SJSA1 (cell line): ENCODE data around the gene CCL26. TPM values are rescaled to one million over a fixed set of nuclear protein-coding genes. Genes with fewer than 3 reads are reported as not detected.
"Not testable (repeated sequence)": the region's sequence is repeated elsewhere in the genome, so short reads cannot be mapped to it uniquely, and the experiment has no call there.

ENCODE experiments used
- DNase-seq, 2 experiments: peaks; one replicate each; pipeline ENCODE4 v3.0.0-alpha.2; 2015 to 2020; ENCODE audit warnings: low spot score in 2 of 2, low read depth in 1 of 2
- H3K27ac ChIP-seq: fragments of 250-450 bp; sonication (Bioruptor Pico); 2 replicates; pipeline ENCODE4 v1.5.1; 2020; ENCODE audit warnings: mild to moderate bottlenecking, moderate library complexity
- H3K27me3 ChIP-seq: fragments of 250-450 bp; sonication (Bioruptor Pico); replicated peaks from 2 replicates; pipeline ENCODE4 v1.5.1; 2020; ENCODE audit warnings: mild to moderate bottlenecking, moderate library complexity
- H3K36me3 ChIP-seq: fragments of 250-450 bp; sonication (Bioruptor Pico); 2 replicates; pipeline ENCODE4 v1.5.1; 2020; ENCODE audit warnings: mild to moderate bottlenecking
- H3K4me1 ChIP-seq: fragments of 250-450 bp; sonication (Bioruptor Pico); replicated peaks from 2 replicates; pipeline ENCODE4 v1.6.1; 2021; ENCODE audit warnings: mild to moderate bottlenecking
- H3K4me3 ChIP-seq: fragments of 250-450 bp; sonication (Bioruptor Pico); 2 replicates; pipeline ENCODE4 v1.5.1; 2020; ENCODE audit warnings: mild to moderate bottlenecking
- H3K9me3 ChIP-seq: fragments of 250-450 bp; sonication (Bioruptor Pico); replicated peaks from 2 replicates; pipeline ENCODE4 v1.5.1; 2020; ENCODE audit warnings: mild to moderate bottlenecking
- total RNA-seq: library from RNA; depleted of rRNA; stranded (reverse); fragments of >200 nt; shearing (Covaris generic); gene quantifications from 2 replicates; pipeline ENCODE4 v1.2.3, GENCODE V29; 2014; rRNA removed

CCL26 gene
- total RNA-seq, 1 experiment from 2014 or later, result 15.1 TPM

DNA sequence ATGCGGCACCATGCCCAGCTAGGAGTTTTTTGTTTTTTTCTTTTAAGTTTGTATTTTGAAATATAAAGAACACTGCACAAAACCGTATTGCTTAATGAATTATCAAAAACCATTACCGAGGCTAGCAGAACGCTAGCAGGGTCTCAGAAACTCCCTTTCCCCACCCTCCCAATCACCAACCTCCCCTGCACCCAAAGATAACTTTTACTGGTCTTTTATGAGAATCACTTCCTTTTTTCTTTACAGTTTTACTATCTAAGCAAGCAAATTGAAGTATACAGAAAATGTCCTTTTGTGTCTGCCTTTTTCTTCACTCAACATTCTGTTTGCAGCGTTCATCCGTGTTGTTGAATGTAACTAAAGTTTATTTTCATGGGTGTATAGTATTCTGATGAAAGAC lies 46.7 kb downstream of the CCL26 start:
- Histone ChIP-seq H3K9me3 (no peaks in the 10 kb centered on the region), H3K27ac (no peak overlapping the region), H3K4me1 (peaks cover 12% of the 10 kb centered on the region), H3K36me3 (no peaks in the 10 kb centered on the region), H3K4me3 (no peak overlapping the region), H3K27me3 (no peaks in the 10 kb centered on the region)
- no peak for DNase-seq

DNA sequence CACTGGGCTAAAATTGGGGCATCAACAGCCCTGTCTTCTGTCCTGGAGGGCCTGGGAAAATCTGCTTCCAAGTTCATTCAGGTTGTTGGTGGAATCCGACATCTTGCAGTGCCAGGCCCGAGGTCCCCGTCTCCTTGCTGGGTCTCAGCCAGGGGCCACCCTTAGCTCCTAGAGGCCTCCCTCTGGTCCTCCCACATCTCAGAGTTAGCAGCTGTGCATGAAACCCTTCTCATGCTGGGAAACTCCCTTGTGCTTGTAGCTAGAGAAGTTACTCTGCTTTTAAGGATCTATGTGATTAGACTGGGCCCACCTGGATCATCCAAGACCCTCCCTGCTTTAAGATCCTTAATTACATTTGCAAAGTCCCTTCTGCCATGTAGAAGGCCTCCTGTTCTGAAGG lies 48.6 kb downstream of the CCL26 start:
- Histone ChIP-seq H3K36me3 (no peaks in the 10 kb centered on the region; the same call in 1 of the 2 replicates), H3K27ac (no peak overlapping the region), H3K27me3 (no peaks in the 10 kb centered on the region), H3K4me3 (no peak overlapping the region), H3K9me3 (no peaks in the 10 kb centered on the region), H3K4me1 (peaks cover 11% of the 10 kb centered on the region)
- DNase-seq, result no peak

DNA sequence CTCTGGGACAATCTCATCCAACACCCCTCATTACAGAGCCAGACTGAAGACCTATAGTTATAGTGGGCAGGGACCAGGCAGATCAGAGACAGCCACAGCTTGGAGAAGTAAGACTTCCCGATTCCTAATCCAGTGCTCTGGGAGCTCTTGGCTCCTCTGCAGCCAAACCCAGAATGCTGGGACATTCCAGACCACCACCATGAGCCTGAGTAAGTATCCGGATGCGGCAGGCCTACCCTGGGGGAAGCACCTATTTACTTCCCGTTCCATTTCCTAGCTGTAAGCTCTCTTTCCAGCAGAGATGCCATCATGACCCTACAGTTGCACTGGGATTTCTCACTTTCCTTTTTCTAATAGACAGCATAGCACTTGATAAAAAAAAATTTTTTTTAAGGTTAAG lies 49.6 kb downstream of the CCL26 start:
- no peak for DNase-seq
- H3K4me3 ChIP-seq, result no peak overlapping the region
- no peaks in the 10 kb centered on the region for H3K9me3 ChIP-seq
- H3K4me1 ChIP-seq, result peaks cover under 1% of the 10 kb centered on the region
- H3K27me3 ChIP-seq, result no peaks in the 10 kb centered on the region
- no peak overlapping the region for H3K27ac ChIP-seq
- H3K36me3 ChIP-seq, result no peaks in the 10 kb centered on the region; the same call in 1 of the 2 replicates

DNA sequence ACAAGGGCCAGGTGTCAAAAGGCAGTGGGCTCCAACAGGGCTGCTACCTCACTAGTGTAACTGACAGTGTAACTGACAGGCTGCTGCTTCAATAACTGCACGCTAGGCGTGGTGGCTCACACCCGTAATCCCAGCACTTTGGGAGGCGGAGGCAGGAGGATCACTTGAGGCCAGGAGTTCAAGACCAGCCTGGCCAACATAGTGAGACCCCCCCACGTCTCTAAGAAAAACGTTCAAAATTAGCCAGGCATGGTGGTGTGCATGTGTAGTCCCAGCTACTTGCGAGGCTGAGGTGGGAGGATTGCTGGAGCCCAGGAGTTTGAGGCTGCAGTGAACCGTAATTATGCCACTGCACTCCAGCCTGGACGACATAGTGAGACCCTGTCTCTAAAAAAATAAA lies 50.1 kb downstream of the CCL26 start:
- not testable (repeated sequence) for H3K27ac ChIP-seq, H3K9me3 ChIP-seq, H3K4me3 ChIP-seq, H3K4me1 ChIP-seq, DNase-seq, H3K27me3 ChIP-seq, H3K36me3 ChIP-seq

DNA sequence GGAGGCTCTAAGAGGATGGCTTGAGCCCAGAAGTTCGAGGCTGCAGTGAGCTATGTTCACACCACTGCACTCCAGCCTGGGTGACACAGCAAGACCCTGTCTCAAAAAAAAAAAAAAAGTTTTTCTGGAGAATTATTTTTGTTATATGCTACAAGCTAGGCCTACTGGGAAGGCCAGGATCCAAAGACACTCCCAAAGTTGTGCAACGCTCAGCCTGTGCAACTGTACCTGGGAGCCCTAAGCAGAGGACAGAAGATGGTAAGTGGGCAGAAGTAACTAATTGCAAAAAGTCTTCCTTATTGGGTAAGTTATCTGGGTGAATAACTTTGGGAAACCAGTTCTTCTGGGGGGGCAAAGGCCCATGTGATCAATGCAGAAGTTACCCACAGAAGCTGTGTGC lies 50.6 kb downstream of the CCL26 start:
- Histone ChIP-seq H3K4me3 (no peak overlapping the region), H3K9me3 (no peaks in the 10 kb centered on the region), H3K4me1 (peaks cover 7% of the 10 kb centered on the region), H3K27ac (no peak overlapping the region), H3K27me3 (no peaks in the 10 kb centered on the region), H3K36me3 (no peaks in the 10 kb centered on the region; the same call in 1 of the 2 replicates)
- DNase-seq, result no peak

DNA sequence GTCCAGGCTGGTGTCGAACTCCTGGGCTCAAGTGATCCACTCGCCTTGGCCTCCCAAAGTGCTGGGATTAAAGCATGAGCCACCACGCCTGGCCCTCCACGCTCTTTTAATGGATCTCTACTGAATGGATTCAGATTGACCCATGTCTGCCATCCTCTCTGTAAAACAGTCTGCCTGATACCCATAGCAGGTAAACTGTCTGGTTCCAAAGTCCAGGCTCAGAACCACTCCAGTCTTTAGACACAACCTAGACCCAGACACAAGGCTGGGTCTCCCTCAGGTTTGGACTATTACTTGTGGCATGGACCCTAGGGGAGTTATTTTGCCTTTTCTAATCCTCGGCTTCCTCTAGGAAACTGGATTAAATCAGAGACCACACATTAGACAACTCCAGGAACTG lies 52.4 kb downstream of the CCL26 start:
- H3K27me3 ChIP-seq, result no peaks in the 10 kb centered on the region
- H3K27ac ChIP-seq, result no peak overlapping the region
- no peak overlapping the region for H3K4me3 ChIP-seq
- peaks cover 7% of the 10 kb centered on the region for H3K4me1 ChIP-seq
- DNase-seq, result no peak
- no peaks in the 10 kb centered on the region for H3K9me3 ChIP-seq
- no peaks in the 10 kb centered on the region; the same call in 1 of the 2 replicates for H3K36me3 ChIP-seq

Other genes starting within 250 kb of the CCL26 start
- 24.7 and 25.8 TPM in 2 replicates for gene HIP1, start 33.3 kb downstream of the CCL26 start, total RNA-seq
- gene CCL24, start 41.6 kb upstream of the CCL26 start, total RNA-seq, result 0.45 TPM in 1 of 2 replicates, not detected in the other
- 39.5 and 46.2 TPM in 2 replicates for gene RHBDD2, start 106.8 kb upstream of the CCL26 start, total RNA-seq
- gene POR, start 142.9 kb upstream of the CCL26 start, total RNA-seq, result 82.8 and 115 TPM in 2 replicates
- 13.5 and 17.2 TPM in 2 replicates for gene TMEM120A, start 222.4 kb upstream of the CCL26 start, total RNA-seq